Neural progenitor cell (in vitro differentiated cells): ENCODE results near the gene ZXDC.

ENCODE experiments used
- EZH2 ChIP-seq: fragments of 200-600 bp; sonication (generic); IDR thresholded peaks from 2 replicates; pipeline ENCODE4 v1.6.1; 2017; ENCODE audit warnings: antibody characterized with exemption, mild to moderate bottlenecking, moderate library complexity
- TF ChIP-seq, protein P1 (sequence below): fragments of 200-600 bp; sonication (generic); IDR thresholded peaks from 2 replicates; pipeline ENCODE4 v1.5.1; 2017; ENCODE audit warnings: antibody characterized with exemption, mild to moderate bottlenecking

GRCh38 chr3:126416943-126417342, 58.7 kb downstream of the ZXDC start:
- TF ChIP-seq, protein P1, sequence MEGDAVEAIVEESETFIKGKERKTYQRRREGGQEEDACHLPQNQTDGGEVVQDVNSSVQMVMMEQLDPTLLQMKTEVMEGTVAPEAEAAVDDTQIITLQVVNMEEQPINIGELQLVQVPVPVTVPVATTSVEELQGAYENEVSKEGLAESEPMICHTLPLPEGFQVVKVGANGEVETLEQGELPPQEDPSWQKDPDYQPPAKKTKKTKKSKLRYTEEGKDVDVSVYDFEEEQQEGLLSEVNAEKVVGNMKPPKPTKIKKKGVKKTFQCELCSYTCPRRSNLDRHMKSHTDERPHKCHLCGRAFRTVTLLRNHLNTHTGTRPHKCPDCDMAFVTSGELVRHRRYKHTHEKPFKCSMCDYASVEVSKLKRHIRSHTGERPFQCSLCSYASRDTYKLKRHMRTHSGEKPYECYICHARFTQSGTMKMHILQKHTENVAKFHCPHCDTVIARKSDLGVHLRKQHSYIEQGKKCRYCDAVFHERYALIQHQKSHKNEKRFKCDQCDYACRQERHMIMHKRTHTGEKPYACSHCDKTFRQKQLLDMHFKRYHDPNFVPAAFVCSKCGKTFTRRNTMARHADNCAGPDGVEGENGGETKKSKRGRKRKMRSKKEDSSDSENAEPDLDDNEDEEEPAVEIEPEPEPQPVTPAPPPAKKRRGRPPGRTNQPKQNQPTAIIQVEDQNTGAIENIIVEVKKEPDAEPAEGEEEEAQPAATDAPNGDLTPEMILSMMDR, result no peak
- TF ChIP-seq EZH2, result no peak
